Erythroblast (primary cell): ENCODE measurements around the gene YBX1.
"Not testable (repeated sequence)": the region's sequence is repeated elsewhere in the genome, so short reads cannot be mapped to it uniquely, and the experiment has no call there.

Experiments
- GATA1 ChIP-seq: IDR thresholded peaks from 2 replicates; pipeline ENCODE4 v1.6.1; 2011; ENCODE audit warnings: low read depth, mild to moderate bottlenecking, control low read depth, low read length, moderate library complexity
- POLR2A ChIP-seq: IDR thresholded peaks from 2 replicates; pipeline ENCODE4 v1.6.1; 2011; ENCODE audit warnings: mild to moderate bottlenecking, low read length

- not testable (repeated sequence) for TF ChIP-seq POLR2A, GATA1
These were observed 32.2 kb downstream of the YBX1 start for GRCh38 chr1:42714441-42714840.
